ENCODE measurements around the gene MYO7B. TPM values are rescaled to one million over a fixed set of nuclear protein-coding genes. Genes with fewer than 3 reads are reported as not detected.

Gene MYO7B
- total and polyA plus RNA-seq, 2 donors (not counting 1 experiment from before 2014, with no cell fraction given): 5.0 to 68.2 TPM

- intact Hi-C loops (cut with micrococcal nuclease): no loop called here
- TF ChIP-seq, protein P1, sequence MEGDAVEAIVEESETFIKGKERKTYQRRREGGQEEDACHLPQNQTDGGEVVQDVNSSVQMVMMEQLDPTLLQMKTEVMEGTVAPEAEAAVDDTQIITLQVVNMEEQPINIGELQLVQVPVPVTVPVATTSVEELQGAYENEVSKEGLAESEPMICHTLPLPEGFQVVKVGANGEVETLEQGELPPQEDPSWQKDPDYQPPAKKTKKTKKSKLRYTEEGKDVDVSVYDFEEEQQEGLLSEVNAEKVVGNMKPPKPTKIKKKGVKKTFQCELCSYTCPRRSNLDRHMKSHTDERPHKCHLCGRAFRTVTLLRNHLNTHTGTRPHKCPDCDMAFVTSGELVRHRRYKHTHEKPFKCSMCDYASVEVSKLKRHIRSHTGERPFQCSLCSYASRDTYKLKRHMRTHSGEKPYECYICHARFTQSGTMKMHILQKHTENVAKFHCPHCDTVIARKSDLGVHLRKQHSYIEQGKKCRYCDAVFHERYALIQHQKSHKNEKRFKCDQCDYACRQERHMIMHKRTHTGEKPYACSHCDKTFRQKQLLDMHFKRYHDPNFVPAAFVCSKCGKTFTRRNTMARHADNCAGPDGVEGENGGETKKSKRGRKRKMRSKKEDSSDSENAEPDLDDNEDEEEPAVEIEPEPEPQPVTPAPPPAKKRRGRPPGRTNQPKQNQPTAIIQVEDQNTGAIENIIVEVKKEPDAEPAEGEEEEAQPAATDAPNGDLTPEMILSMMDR (IDR thresholded peaks at IDR 0.05): no peak
- TF ChIP-seq EZH2 (IDR thresholded peaks at IDR 0.05; ENCODE audit: borderline replicate concordance, insufficient read depth, low read depth, low read length, poor library complexity, severe bottlenecking): peak; percentile 77
- ATAC-seq (ENCODE audit: low read depth) (peak; percentile 59), DNase-seq (peak; percentile 38)
- Histone ChIP-seq H4K20me1 (ENCODE audit: control insufficient read depth, insufficient read depth, low read length, poor library complexity, severe bottlenecking) (no peaks in the 10 kb centered on the region), H3K79me2 (ENCODE audit: control insufficient read depth, insufficient read depth, low read length) (no peaks in the 10 kb centered on the region), H3K4me3 (ENCODE audit: control extremely low read depth in 1 of 5, extremely low read depth in 1 of 5, insufficient read depth in 1 of 5, low read depth in 2 of 5, low read length in 4 of 5) (peak overlapping the region in 3 of 5 experiments; percentile 33 to 58 (median 49)), H3K36me3 (replicated peaks in 1 of 2; ENCODE audit: control extremely low read depth in 1 of 2, control insufficient read depth in 1 of 2, extremely low read depth in 1 of 2, insufficient read depth in 2 of 2, low read length in 1 of 2) (no peaks in the 10 kb centered on the region), H2AFZ (ENCODE audit: insufficient read depth, low read depth, low read length, poor library complexity, severe bottlenecking) (peak overlapping the region; percentile 65), H3K9ac (ENCODE audit: low read length) (peak overlapping the region; percentile 57), H3K4me1 (ENCODE audit: control insufficient read depth in 2 of 2, insufficient read depth in 2 of 2, low read length in 2 of 2) (peaks cover 12 to 14% of the 10 kb centered on the region in 2 donors), H3K9me3 (ENCODE audit: control extremely low read depth in 1 of 3, control insufficient read depth in 2 of 3, insufficient read depth in 1 of 3, low read length in 2 of 3) (peaks cover 0 to 3% (median 0%) of the 10 kb centered on the region in 3 donors), H3K4me2 (replicated peaks; ENCODE audit: low read depth, low read length, poor library complexity, severe bottlenecking) (peak overlapping the region; percentile 89), H3K27ac (ENCODE audit: low read length in 2 of 2) (no peak overlapping the region), H3K27me3 (replicated peaks in 1 of 4; ENCODE audit: control extremely low read depth in 1 of 4, control insufficient read depth in 3 of 4, insufficient read depth in 4 of 4, low read length in 3 of 4) (peaks cover 0 to 37% (median 23%) of the 10 kb centered on the region in 4 experiments)
- H3K27me3 Mint-ChIP-seq: peaks cover 43% of the 10 kb centered on the region
- H3K27ac Mint-ChIP-seq: no peak overlapping the region
- 9% methylated on average over 55 of the region's 72 CpGs for WGBS (ENCODE audit: insufficient coverage)
- H3K4me3 Mint-ChIP-seq: peak overlapping the region; percentile 72
- CTCF ChIA-PET: interaction anchor here (1.0 to 1.8 kb wide), 3 partner anchors 28 to 83 kb away, joined by 3 to 11 read pairs (median 3); no protein-coding TSS in a partner anchor
- H3K9me3 Mint-ChIP-seq (ENCODE audit: insufficient read depth): no peaks in the 10 kb centered on the region
- POLR2A ChIA-PET: interaction anchor here (1.1 kb wide), 1 partner anchor 27 kb away, joined by 4 read pairs; the partner anchor contains the start of gene SFT2D3
- peaks cover 11% of the 10 kb centered on the region for H3K4me1 Mint-ChIP-seq
Observed at GRCh38 chr2:127674241-127675209, 139.0 kb downstream of the MYO7B start.

Measured in B cell (primary cell).